GM18951 (cell line): ENCODE results near the gene HM13.
"Not testable (repeated sequence)": the region's sequence is repeated elsewhere in the genome, so short reads cannot be mapped to it uniquely, and the experiment has no call there.

Experiments
- POLR2A ChIP-seq: IDR thresholded peaks from 4 replicates; pipeline ENCODE4 v1.6.1; 2011; ENCODE audit warnings: mild to moderate bottlenecking; ENCODE audit not compliant: insufficient read length, insufficient read depth; ENCODE audit errors: extremely low read depth
- in situ Hi-C: fragments of 300-500 bp; cut with MboI; formaldehyde crosslinking; loops from one replicate; pipeline ENCODE4 v1.12.0; 2022; ENCODE audit warnings: low sequenced_read_pairs, mixed read lengths, inconsistent platforms; ENCODE audit not compliant: unreplicated experiment

The HM13 gene

DNA sequence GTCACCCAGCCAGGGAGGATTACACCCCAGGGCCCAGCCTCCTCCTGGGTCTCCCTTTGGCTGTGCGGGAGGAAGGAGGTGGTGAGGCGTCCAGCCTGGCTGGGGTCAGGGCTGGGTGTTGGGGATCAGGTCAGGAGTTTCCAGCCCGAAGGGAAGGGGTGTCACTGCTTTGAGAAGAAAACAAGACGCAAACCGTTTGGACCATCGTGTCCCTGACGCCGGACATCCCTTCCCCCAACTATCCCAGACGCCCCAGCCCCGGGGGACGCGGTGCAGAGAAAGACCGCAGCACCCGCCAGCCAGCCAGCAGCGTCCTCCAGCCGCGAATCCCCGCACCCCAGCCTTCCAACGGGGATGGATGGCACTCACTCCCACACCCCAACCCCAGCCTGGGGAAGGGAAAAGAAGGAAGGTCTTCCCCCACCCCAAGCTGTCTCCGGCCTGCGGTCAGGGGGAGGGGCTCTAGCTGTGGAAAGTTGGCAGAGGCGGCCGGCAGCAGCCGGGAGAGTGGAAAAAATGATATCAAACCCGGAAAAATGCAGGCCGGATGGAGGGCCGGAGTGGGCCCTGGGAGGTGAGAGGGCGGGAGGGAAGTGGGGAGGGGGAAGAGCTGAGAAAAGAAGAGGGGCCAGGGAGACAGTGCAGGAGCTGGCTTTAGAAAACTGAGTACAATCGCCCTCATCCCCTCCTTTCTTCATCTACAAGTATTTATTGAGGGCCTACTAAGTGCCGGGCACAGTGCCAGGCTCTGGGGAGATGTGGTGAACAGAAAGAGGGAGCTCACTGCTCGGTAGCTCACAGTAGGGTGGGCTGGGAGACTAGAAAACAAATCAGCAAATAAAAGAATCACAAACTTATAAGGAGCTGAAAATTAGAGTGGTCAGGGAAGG, 28.5 kb upstream of the HM13 start:
- in situ Hi-C loops = no loop called here
- TF ChIP-seq POLR2A = no peak

DNA sequence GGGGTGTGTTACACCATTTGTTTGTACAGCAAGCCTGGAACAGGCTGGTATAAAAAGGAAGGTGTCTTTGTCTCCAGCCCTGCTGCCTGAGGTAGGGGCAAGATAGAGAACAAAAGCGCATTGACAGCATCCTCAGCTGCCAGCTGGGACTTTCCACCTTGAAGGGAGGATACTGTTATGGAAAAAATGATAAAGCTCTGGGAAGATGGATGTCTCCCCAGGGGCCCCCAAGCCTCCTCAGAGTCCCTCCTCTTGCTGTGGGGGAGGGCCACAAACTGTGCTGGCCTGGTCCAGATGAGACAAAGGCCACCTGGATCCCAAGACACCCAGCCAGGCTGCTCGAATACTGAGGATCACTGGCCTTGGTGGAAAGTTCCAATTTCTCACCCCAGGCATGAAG, 26.1 kb upstream of the HM13 start:
- in situ Hi-C loops = no loop called here
- no peak for TF ChIP-seq POLR2A

- in situ Hi-C loops = no loop called here
- TF ChIP-seq POLR2A = no peak
These were observed 25.1 kb upstream of the HM13 start for GRCh38 chr20:31489152-31489551.

GRCh38 chr20:31490752-31491151, 23.5 kb upstream of the HM13 start:
- no peak for TF ChIP-seq POLR2A
- in situ Hi-C loops = no loop called here

DNA sequence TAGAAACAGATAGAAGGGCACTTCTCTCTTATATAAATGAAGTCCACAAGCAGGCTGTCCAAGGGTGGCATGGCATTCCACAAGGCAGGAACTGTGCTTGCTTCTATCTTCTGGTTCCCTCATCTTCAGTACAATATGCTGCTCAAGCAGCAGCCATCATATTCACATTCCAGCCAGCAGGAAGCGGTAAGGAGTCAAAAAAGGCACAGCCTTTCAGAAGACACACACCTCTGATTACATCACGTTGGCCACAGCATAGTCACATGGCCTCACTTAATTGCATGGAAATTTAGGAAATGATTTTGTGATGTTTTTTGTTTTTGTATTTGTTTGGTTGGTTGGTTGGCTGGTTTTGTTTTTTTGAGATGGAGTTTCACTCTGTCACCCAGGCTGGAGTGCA, 20.1 kb upstream of the HM13 start:
- in situ Hi-C loops = no loop called here
- TF ChIP-seq POLR2A = no peak

DNA sequence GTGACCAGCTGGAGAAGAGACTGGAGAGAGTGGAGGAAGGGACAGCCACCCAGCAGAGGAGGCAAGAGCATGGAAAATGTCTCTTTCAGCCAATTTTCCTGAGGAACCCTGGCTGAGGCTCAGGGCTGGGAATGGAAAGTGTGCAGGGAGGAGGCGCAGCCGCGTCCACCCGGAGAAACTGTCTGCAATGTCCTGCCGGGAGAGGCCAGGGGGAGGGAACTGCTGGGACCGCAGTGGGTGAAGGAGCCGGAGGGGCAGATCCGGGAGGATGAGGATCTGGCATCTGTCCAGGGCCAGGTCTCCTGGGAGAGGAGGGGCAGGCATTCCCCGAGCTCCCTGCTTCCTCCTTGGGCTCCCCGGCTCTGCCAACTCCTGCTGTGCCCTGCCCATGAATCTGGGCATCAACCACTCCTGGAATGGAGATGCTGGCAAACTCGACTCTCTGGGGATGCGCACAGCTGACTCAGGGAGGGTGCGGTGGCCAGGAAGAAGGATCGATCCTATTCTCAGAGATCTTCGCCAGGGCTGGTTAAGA, 17.4 kb upstream of the HM13 start:
- in situ Hi-C loops = no loop called here
- TF ChIP-seq POLR2A = no peak

DNA sequence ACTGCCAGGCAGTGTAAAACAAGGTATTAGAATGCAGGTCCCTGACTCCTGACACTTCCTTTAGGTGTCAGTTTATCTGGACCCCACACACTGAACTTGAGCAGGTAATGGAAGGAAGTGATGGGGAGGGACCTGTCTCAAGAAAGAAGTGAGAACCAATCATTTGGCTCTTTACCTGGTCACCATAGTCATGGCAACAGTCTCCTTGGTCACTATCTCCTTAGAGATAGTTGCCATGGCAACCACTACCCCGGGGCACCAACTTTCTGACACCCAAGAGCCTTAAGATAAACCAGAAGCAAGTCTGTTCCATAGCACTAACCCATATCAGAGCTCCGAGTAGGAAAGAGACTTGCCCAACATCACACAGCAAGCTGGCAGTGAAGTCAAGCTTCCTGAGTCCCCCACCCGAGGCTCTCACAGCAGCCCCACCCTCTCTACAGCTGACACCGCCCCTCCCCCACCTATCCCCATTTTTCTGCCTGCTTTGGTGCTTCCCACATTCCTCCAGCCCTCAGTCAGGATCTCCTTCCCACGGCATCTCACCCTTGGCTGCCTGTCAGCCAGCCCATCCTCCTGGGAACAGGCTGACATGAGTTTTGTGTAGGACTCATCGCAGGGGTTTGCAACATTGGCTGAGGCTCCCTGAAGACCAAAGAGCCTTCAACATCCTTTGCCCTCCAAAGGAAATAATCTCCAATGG, 16.3 kb upstream of the HM13 start:
- in situ Hi-C loops = no loop called here
- TF ChIP-seq POLR2A = no peak

DNA sequence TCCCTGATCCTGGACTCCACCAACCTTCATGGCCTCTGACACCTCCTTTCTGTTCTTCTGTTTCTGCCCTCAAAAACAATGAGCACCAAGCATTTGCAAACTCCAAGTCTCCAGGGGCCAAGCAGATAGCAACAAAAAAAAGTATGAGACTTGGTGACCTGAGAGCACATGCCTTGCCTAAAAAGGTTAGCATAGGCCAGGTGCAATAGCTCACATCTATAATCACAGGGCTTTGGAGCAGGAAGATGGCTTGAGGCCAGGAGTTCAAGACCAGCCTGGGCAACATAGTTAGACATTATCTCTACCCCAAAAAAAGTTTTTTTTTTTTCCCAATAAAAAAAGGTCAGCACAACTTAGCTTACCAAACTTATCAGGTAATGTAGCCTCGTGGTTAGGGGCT, 13.7 kb upstream of the HM13 start:
- no peak for TF ChIP-seq POLR2A
- in situ Hi-C loops = no loop called here

- in situ Hi-C loops = not testable (repeated sequence)
These were observed 11.2 kb upstream of the HM13 start for GRCh38 chr20:31502884-31503673.

DNA sequence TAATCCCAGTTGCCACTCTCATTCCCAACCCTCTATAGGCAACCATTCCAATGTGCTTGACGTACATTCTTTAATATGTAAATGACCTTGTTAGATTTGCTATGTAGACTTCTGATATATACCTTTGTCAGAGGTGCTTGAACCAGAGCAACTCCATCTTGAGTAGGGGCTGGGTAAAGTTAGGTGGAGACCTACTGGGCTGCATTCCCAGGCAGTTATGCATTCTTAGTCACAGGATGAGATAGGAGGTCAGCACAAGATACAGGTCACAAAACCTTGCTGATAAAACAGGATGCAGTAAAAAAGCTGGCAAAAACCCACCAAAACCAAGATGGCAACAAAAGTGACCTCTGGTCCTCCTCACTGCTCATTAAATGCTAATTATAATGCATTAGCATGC, 8.3 kb upstream of the HM13 start:
- TF ChIP-seq POLR2A = no peak
- in situ Hi-C loops = no loop called here

- TF ChIP-seq POLR2A = no peak
- in situ Hi-C loops = no loop called here
These were observed 5.6 kb upstream of the HM13 start for GRCh38 chr20:31508517-31509244.

GRCh38 chr20:31515072-31515774, 981 bp downstream of the HM13 start:
- no peak for TF ChIP-seq POLR2A
- in situ Hi-C loops = no loop called here
